DMS 273 (cell line): ENCODE results near the gene CTTNBP2NL.

ENCODE experiments used
- DNase-seq: peaks from one replicate; lab custom pipeline; 2025; ENCODE audit not compliant: unreplicated experiment; lab: John Stamatoyannopoulos, UW

Gene CTTNBP2NL

GRCh38 chr1:112505878-112506277, 109.9 kb downstream of the CTTNBP2NL start:
- no peak for DNase-seq

- DNase-seq: no peak
Measured at GRCh38 chr1:112506306-112506705, 110.3 kb downstream of the CTTNBP2NL start.

GRCh38 chr1:112506731-112507130, 110.7 kb downstream of the CTTNBP2NL start:
- no peak for DNase-seq

- DNase-seq: no peak
Measured at GRCh38 chr1:112507336-112507735, 111.3 kb downstream of the CTTNBP2NL start.

- peak; percentile 56 for DNase-seq
Measured at GRCh38 chr1:112507921-112508277, 111.9 kb downstream of the CTTNBP2NL start.

- peak; percentile 52 for DNase-seq
Measured at GRCh38 chr1:112508278-112509004, 112.4 kb downstream of the CTTNBP2NL start, which contains the start of gene WNT2B. Gene WNT2B, plus strand, starts transcription at chr1:112508965. Its CDS starts 298 bp downstream, at chr1:112509263.

- DNase-seq: peak; percentile 35
Measured at GRCh38 chr1:112509005-112509659, 113.1 kb downstream of the CTTNBP2NL start.

GRCh38 chr1:112509660-112510178, 113.7 kb downstream of the CTTNBP2NL start:
- no peak for DNase-seq

GRCh38 chr1:112510340-112510739, 114.3 kb downstream of the CTTNBP2NL start:
- DNase-seq: no peak
